ENCODE measurements around the gene CASR. TPM values are rescaled to one million over a fixed set of nuclear protein-coding genes. Genes with fewer than 3 reads are reported as not detected.

CASR gene
- total RNA-seq, 1 experiment from 2014 or later: not detected

- no peak overlapping the region for H3K4me3 ChIP-seq (ENCODE audit: low read length)
- CTCF ChIA-PET: no interaction called here
- no peaks in the 10 kb centered on the region for H4K20me1 ChIP-seq (ENCODE audit: low read length)
- no peaks in the 10 kb centered on the region for H3F3A ChIP-seq (ENCODE audit: low read length, unreplicated experiment)
- intact Hi-C loops (cut with micrococcal nuclease): no loop called here
- H2AFZ ChIP-seq (ENCODE audit: low read length): no peak overlapping the region
- no peaks in the 10 kb centered on the region for H3K79me2 ChIP-seq (ENCODE audit: low read length)
- no peak for TF ChIP-seq EZH2phosphoT487 (IDR thresholded peaks at IDR 0.05; ENCODE audit: borderline replicate concordance, low read length)
- no peak for TF ChIP-seq CTCF (conservative IDR thresholded peaks at IDR 0.05; ENCODE audit: low read depth, low read length)
- no peak for TF ChIP-seq EZH2 (IDR thresholded peaks at IDR 0.05; ENCODE audit: low read length, unreplicated experiment)
- ATAC-seq (no peak), DNase-seq (no peak)
- no TSS peak for BruUV-seq (replicated peaks)
- no peaks in the 10 kb centered on the region for H3K36me3 ChIP-seq (ENCODE audit: low read depth, low read length)
- no peak overlapping the region for H3K27ac ChIP-seq (ENCODE audit: low read length)
- H3K9me2 ChIP-seq (replicated peaks; ENCODE audit: low read length): no peaks in the 10 kb centered on the region
- no peak overlapping the region for H3K9ac ChIP-seq (ENCODE audit: low read length)
- H3K4me1 ChIP-seq (ENCODE audit: insufficient read depth, low read length): no peaks in the 10 kb centered on the region
- H3K27me3 ChIP-seq (ENCODE audit: low read length): no peaks in the 10 kb centered on the region
- H3K9me3 ChIP-seq (ENCODE audit: low read length): no peaks in the 10 kb centered on the region
- no peak overlapping the region for H3K4me2 ChIP-seq (ENCODE audit: low read length)
- POLR2A ChIA-PET (ENCODE audit: unreplicated experiment): no interaction called here
Observed at GRCh38 chr3:122325769-122326168, 142.3 kb downstream of the CASR start.

GRCh38 chr3:122331886-122332285, 148.4 kb downstream of the CASR start:
- no TSS peak for BruUV-seq (replicated peaks)
- Histone ChIP-seq H3K4me2 (ENCODE audit: low read length) (no peak overlapping the region), H3K9me3 (ENCODE audit: low read length) (no peaks in the 10 kb centered on the region), H3K4me3 (ENCODE audit: low read length) (no peak overlapping the region), H3K27ac (ENCODE audit: low read length) (no peak overlapping the region), H3K9ac (ENCODE audit: low read length) (no peak overlapping the region), H3K79me2 (ENCODE audit: low read length) (no peaks in the 10 kb centered on the region), H4K20me1 (ENCODE audit: low read length) (no peaks in the 10 kb centered on the region), H3K27me3 (ENCODE audit: low read length) (no peaks in the 10 kb centered on the region), H3K36me3 (ENCODE audit: low read depth, low read length) (no peaks in the 10 kb centered on the region), H3F3A (ENCODE audit: low read length, unreplicated experiment) (no peaks in the 10 kb centered on the region), H3K4me1 (ENCODE audit: insufficient read depth, low read length) (no peaks in the 10 kb centered on the region), H3K9me2 (replicated peaks; ENCODE audit: low read length) (no peaks in the 10 kb centered on the region), H2AFZ (ENCODE audit: low read length) (no peak overlapping the region)
- ATAC-seq (no peak), DNase-seq (no peak)
- POLR2A ChIA-PET (ENCODE audit: unreplicated experiment): no interaction called here
- TF ChIP-seq CTCF (conservative IDR thresholded peaks at IDR 0.05; ENCODE audit: low read depth, low read length) (no peak), EZH2phosphoT487 (IDR thresholded peaks at IDR 0.05; ENCODE audit: borderline replicate concordance, low read length) (no peak), EZH2 (IDR thresholded peaks at IDR 0.05; ENCODE audit: low read length, unreplicated experiment) (no peak)
- CTCF ChIA-PET: no interaction called here
- intact Hi-C loops (cut with micrococcal nuclease): no loop called here

GRCh38 chr3:122332551-122332950, 149.1 kb downstream of the CASR start:
- H2AFZ ChIP-seq (ENCODE audit: low read length): no peak overlapping the region
- no TSS peak for BruUV-seq (replicated peaks)

More at GRCh38 chr3:122332551-122332950, 149.1 kb downstream of the CASR start:
- H3K79me2 ChIP-seq (ENCODE audit: low read length): no peaks in the 10 kb centered on the region
- no peaks in the 10 kb centered on the region for H3K27me3 ChIP-seq (ENCODE audit: low read length)
- no peaks in the 10 kb centered on the region for H4K20me1 ChIP-seq (ENCODE audit: low read length)
- H3K4me2 ChIP-seq (ENCODE audit: low read length): no peak overlapping the region
- H3K4me1 ChIP-seq (ENCODE audit: insufficient read depth, low read length): no peaks in the 10 kb centered on the region
- no peak overlapping the region for H3K4me3 ChIP-seq (ENCODE audit: low read length)
- DNase-seq (no peak), ATAC-seq (no peak)
- ChIA-PET CTCF (no interaction called here), POLR2A (ENCODE audit: unreplicated experiment) (no interaction called here)
- no peaks in the 10 kb centered on the region for H3F3A ChIP-seq (ENCODE audit: low read length, unreplicated experiment)
- H3K9ac ChIP-seq (ENCODE audit: low read length): no peak overlapping the region
- H3K9me3 ChIP-seq (ENCODE audit: low read length): no peaks in the 10 kb centered on the region
- intact Hi-C loops (cut with micrococcal nuclease): no loop called here
- TF ChIP-seq CTCF (conservative IDR thresholded peaks at IDR 0.05; ENCODE audit: low read depth, low read length): no peak
- H3K36me3 ChIP-seq (ENCODE audit: low read depth, low read length): no peaks in the 10 kb centered on the region
- no peak overlapping the region for H3K27ac ChIP-seq (ENCODE audit: low read length)
- no peaks in the 10 kb centered on the region for H3K9me2 ChIP-seq (replicated peaks; ENCODE audit: low read length)

Other genes starting within 250 kb of the CASR start
- 4.8 and 5.6 TPM in 2 replicates for gene ILDR1, start 161.4 kb upstream of the CASR start, total RNA-seq (2014; rRNA removed)
- 0.07 TPM in 1 of 2 replicates, not detected in the other for gene CD86, start 128.3 kb upstream of the CASR start, total RNA-seq (2014; rRNA removed)
- gene CSTA, start 141.6 kb downstream of the CASR start, total RNA-seq (2014; rRNA removed): not detected in 2 replicates
- 96.9 and 111 TPM in 2 replicates for gene MIX23, start 199.6 kb downstream of the CASR start, total RNA-seq (2014; rRNA removed)
- 86.4 and 126 TPM in 2 replicates for gene FAM162A, start 200.5 kb downstream of the CASR start, total RNA-seq (2014; rRNA removed)
- gene WDR5B, start 232.4 kb downstream of the CASR start, total RNA-seq (2014; rRNA removed): 3.1 and 4.0 TPM in 2 replicates

All from PC-3 (cell line).